AG04450 (cell line): ENCODE data around the gene FAM171A1. TPM values are rescaled to one million over a fixed set of nuclear protein-coding genes. Genes with fewer than 3 reads are reported as not detected.
"Not testable (repeated sequence)": the region's sequence is repeated elsewhere in the genome, so short reads cannot be mapped to it uniquely, and the experiment has no call there.

ENCODE experiments used
- CTCF ChIA-PET: fragments of 300-600, 350-600 bp; formaldehyde crosslinking; extraction: SDS; loops from one replicate; lab custom pipeline; 2022; ENCODE audit warnings: antibody characterized with exemption, inconsistent platforms; lab: Charles Lee
- POLR2A ChIA-PET: fragments of 350-600 bp; formaldehyde crosslinking; extraction: SDS; loops from one replicate; lab custom pipeline; 2021; ENCODE audit warnings: antibody characterized with exemption, inconsistent platforms; lab: Yijun Ruan, JAX
- DNase-seq: peaks from one replicate; pipeline ENCODE4 v3.0.0-alpha.2; 2011; ENCODE audit warnings: low read depth, low spot score
- H3K27ac ChIP-seq: one replicate; pipeline ENCODE4 v1.5.1; 2012; ENCODE audit warnings: low read depth, low read length, control low read depth
- H3K27me3 ChIP-seq: one replicate; pipeline ENCODE4 v1.6.0; 2012; ENCODE audit warnings: low read length; ENCODE audit not compliant: control insufficient read depth, insufficient read depth
- H3K4me3 ChIP-seq: 2 replicates; pipeline ENCODE4 v1.5.1; 2011; ENCODE audit warnings: mild to moderate bottlenecking, low read depth, low read length, control low read depth
- H3K9me3 ChIP-seq: 2 replicates; pipeline ENCODE4 v1.5.1; 2012; ENCODE audit warnings: low read length; ENCODE audit not compliant: control insufficient read depth, insufficient read depth
- polyA plus RNA-seq: library from polyadenylated mRNA; depleted of rRNA; stranded (reverse); fragments of >200 nt; gene quantifications from 2 replicates; pipeline ENCODE4 v1.2.3, GENCODE V29; 2011
- TF ChIP-seq, protein P1 (sequence below): IDR thresholded peaks from 2 replicates; pipeline ENCODE4 v1.5.1; 2011; ENCODE audit warnings: low read depth, low read length, control low read depth, inconsistent platforms

FAM171A1 gene
- polyA plus RNA-seq, 1 experiment = 22.4 TPM

DNA sequence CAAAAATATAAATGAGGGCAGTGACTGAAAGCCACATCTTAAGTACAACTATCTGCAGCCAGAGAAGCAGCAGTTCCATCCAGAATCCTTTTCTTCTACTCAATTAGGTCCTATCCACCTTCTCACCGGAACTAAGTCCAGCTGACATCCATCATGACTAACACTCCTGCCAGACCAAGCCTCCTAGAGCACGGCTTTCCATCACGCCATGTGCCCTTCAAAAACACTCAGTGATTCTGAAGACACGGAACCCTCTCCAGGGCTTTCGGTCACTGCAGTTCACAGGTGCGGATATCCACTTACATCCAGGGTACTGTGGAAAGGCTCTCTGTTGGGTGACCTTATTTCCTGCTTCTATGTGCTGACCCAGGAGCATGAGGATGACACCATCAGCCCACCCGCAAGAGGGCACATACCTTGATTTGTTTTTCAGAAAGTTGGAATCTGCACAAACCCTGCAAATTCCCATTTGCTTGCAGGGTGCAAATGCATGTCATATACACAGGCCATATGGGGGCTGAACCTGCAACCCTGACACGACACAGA is 64.3 kb downstream of the FAM171A1 start:
- ChIA-PET CTCF (no interaction called here), POLR2A (no interaction called here)
- TF ChIP-seq, protein P1, sequence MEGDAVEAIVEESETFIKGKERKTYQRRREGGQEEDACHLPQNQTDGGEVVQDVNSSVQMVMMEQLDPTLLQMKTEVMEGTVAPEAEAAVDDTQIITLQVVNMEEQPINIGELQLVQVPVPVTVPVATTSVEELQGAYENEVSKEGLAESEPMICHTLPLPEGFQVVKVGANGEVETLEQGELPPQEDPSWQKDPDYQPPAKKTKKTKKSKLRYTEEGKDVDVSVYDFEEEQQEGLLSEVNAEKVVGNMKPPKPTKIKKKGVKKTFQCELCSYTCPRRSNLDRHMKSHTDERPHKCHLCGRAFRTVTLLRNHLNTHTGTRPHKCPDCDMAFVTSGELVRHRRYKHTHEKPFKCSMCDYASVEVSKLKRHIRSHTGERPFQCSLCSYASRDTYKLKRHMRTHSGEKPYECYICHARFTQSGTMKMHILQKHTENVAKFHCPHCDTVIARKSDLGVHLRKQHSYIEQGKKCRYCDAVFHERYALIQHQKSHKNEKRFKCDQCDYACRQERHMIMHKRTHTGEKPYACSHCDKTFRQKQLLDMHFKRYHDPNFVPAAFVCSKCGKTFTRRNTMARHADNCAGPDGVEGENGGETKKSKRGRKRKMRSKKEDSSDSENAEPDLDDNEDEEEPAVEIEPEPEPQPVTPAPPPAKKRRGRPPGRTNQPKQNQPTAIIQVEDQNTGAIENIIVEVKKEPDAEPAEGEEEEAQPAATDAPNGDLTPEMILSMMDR = no peak
- Histone ChIP-seq H3K27me3 (no peaks in the 10 kb centered on the region), H3K27ac (no peak overlapping the region), H3K9me3 (no peaks in the 10 kb centered on the region), H3K4me3 (no peak overlapping the region)
- no peak for DNase-seq

DNA sequence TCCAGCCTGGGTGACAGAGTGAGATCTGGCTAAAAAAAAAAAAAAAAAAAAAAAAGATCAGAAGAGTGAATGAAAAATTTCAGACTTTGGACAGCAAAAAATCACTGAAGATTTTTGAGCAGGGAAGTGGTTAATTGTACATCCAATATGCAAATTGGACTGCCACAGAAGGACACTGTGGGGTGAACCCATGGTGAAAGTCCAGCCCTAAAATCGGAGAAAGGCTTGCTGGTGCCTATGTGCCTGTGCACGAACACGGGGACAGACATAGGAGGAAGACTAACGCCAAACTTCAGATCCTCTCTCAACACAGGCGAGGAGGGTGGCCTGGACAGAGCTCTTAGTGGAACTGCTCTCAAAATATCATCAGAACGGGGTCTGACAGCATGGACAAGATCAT is 65.5 kb downstream of the FAM171A1 start:
- POLR2A ChIA-PET = no interaction called here
- Histone ChIP-seq H3K4me3 (no peak overlapping the region), H3K9me3 (no peaks in the 10 kb centered on the region), H3K27ac (no peak overlapping the region), H3K27me3 (no peaks in the 10 kb centered on the region)
- DNase-seq = no peak
- TF ChIP-seq, protein P1 = no peak
- CTCF ChIA-PET = no interaction called here

DNA sequence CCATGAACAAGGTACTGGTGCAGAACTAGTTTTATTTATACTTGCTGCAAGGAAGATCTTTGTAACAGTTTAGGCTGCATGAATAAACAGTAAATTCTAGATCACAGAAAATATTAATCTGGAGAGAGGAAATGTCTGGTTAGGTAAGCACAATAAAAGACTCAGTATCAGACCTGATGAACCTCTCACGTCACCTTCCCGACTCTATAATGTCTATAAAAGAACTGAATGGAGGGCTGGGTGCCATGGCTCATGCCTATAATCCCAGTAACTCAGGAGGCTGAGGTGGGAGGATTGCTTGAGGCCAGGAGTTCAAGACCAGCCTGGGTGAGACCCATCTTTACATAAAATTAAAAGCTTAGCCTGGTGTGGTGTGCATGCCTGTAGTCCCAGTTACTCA is 65.9 kb downstream of the FAM171A1 start:
- TF ChIP-seq, protein P1 = no peak
- Histone ChIP-seq H3K4me3 (no peak overlapping the region), H3K27ac (no peak overlapping the region), H3K27me3 (no peaks in the 10 kb centered on the region), H3K9me3 (no peaks in the 10 kb centered on the region)
- DNase-seq = no peak
- ChIA-PET POLR2A (no interaction called here), CTCF (no interaction called here)

DNA sequence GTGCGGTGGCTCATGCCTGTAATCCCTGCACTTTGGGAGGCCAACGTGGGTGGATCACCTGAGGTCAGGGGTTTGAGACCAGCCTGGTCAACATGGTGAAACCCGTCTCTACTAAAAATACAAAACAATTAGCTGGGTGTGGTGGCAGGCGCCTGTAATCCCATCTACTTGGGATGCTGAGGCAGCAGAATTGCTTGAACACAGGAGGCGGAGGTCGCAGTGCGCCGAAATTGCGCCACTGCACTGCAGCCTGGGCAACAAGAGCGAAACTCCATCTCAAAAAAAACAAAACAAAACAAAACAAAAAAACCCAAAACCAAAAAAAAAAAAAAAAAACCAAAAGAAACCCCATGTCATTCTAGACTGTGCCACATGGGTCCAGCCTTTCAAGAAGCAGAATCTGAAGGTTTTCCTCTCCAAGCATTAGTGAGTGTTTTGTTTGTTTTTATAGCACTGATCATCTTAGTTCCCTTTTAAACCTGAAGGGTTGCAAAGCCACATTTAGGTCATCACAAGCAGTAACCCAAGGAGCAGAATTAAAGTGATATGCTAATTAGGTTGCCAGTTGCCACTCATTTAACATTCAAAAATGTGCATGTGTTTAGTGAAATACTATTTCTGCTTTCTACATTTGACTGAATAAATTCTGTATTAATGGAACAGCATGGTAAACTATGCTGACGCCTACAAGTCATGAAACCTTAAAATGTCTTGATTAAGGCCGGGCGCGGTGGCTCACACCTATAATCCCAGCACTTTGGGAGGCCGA is 68.7 kb downstream of the FAM171A1 start:
- DNase-seq, H3K27ac ChIP-seq, POLR2A ChIA-PET: not testable (repeated sequence)

DNA sequence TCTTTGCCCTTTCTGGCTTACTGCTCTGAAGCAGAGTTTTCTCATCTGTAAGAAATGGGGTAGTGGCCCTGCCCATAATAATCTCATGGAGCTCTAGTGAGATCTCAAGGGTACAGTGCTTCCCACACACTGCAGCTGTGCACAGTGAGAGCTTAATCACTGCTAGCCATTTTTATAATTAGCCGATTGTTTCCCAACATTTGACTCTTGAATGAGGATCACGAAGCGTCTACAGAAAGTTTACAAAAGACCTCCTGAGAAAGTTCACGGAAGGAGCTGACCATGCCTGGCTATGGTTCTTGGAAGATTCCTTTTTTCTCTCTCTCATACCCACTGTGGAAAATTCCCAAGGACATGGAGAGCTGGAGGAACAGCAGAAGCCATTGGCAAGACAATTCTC is 70.4 kb downstream of the FAM171A1 start:
- CTCF ChIA-PET = no interaction called here
- POLR2A ChIA-PET = no interaction called here
- Histone ChIP-seq H3K9me3 (no peaks in the 10 kb centered on the region), H3K27me3 (no peaks in the 10 kb centered on the region), H3K4me3 (no peak overlapping the region), H3K27ac (no peak overlapping the region)
- TF ChIP-seq, protein P1 = no peak
- no peak for DNase-seq

More for the DNA sequence above, 68.7 kb downstream of the FAM171A1 start:
- H3K9me3 ChIP-seq, H3K4me3 ChIP-seq, CTCF ChIA-PET, H3K27me3 ChIP-seq: not testable (repeated sequence)
